Fibroblast of villous mesenchyme (primary cell): ENCODE results near the gene TRPM5. TPM values are rescaled to one million over a fixed set of nuclear protein-coding genes. Genes with fewer than 3 reads are reported as not detected.

Experiments
- DNase-seq: peaks from one replicate; pipeline ENCODE4 v3.0.0-alpha.2; 2010; ENCODE audit warnings: low read depth
- H3K4me3 ChIP-seq: 2 replicates; pipeline ENCODE4 v1.5.1; 2011; ENCODE audit warnings: low read depth, mild to moderate bottlenecking, low read length
- CTCF ChIP-seq: IDR thresholded peaks from 2 replicates; pipeline ENCODE4 v1.5.1; 2012; ENCODE audit warnings: low read depth, mild to moderate bottlenecking, low read length; ENCODE audit not compliant: insufficient read depth
- total RNA-seq: library from RNA; depleted of rRNA; stranded (reverse); fragments of >200 nt; gene quantifications from 2 replicates; pipeline ENCODE4 v1.2.3, GENCODE V29; 2012

TRPM5 gene
- total RNA-seq, 1 donor, result not detected

GRCh38 chr11:2464451-2465165 lies 20.3 kb upstream of the TRPM5 start:
- TF ChIP-seq CTCF, result no peak
- no peak overlapping the region for H3K4me3 ChIP-seq
- no peak for DNase-seq

- DNase-seq, result no peak
- no peak for TF ChIP-seq CTCF
- H3K4me3 ChIP-seq, result no peak overlapping the region
Observed at GRCh38 chr11:2463766-2464277, 19.5 kb upstream of the TRPM5 start.

GRCh38 chr11:2462986-2463765 lies 18.9 kb upstream of the TRPM5 start:
- no peak for TF ChIP-seq CTCF
- H3K4me3 ChIP-seq, result no peak overlapping the region
- DNase-seq, result no peak

GRCh38 chr11:2462543-2462985 lies 18.2 kb upstream of the TRPM5 start:
- TF ChIP-seq CTCF, result no peak
- no peak overlapping the region for H3K4me3 ChIP-seq

GRCh38 chr11:2461956-2462542 lies 17.7 kb upstream of the TRPM5 start:
- no peak for DNase-seq
- TF ChIP-seq CTCF, result no peak
- no peak overlapping the region for H3K4me3 ChIP-seq

More at GRCh38 chr11:2462543-2462985, 18.2 kb upstream of the TRPM5 start:
- DNase-seq, result no peak

GRCh38 chr11:2461253-2461955 lies 17.1 kb upstream of the TRPM5 start:
- H3K4me3 ChIP-seq, result no peak overlapping the region
- no peak for TF ChIP-seq CTCF
- DNase-seq, result no peak
